H1 (cell line): Measurements from ENCODE around the gene CACNG6. TPM values are rescaled to one million over a fixed set of nuclear protein-coding genes. Genes with fewer than 3 reads are reported as not detected.
A peak's percentile ranks its signal among the peaks of the same experiment; 100 is the strongest.

Source experiments
- CTCF ChIA-PET: fragments of 300-600 bp; sonication (Branson Sonifier 250); formaldehyde crosslinking; loops from one replicate; lab custom pipeline; 2021; ENCODE audit not compliant: partially characterized antibody; lab: Charles Lee
- POLR2A ChIA-PET: fragments of 300-600 bp; sonication (Branson Sonifier 250); formaldehyde crosslinking; loops from one replicate; lab custom pipeline; 2021; ENCODE audit warnings: inconsistent platforms; ENCODE audit not compliant: partially characterized antibody; lab: Charles Lee
- DNase-seq, 2 experiments: peaks; one replicate each; pipeline versions ENCODE4 v3.0.0 to v3.0.0-alpha.2; 2010 to 2022; ENCODE audit warnings: low spot score in 2 of 2, low read depth in 1 of 2, mixed read lengths in 1 of 2
- FAIRE-seq: peaks from 2 replicates; lab custom pipeline; 2011; peaks lifted over from hg19 to GRCh38; lab: Jason Lieb, UNC
- H2AFZ ChIP-seq: 2 replicates; pipeline ENCODE4 v1.8.1; 2012; ENCODE audit warnings: low read length, inconsistent platforms
- H2AK5ac ChIP-seq: 2 replicates; pipeline ENCODE4 v1.6.1; 2013; ENCODE audit warnings: low read depth, low read length
- H2BK120ac ChIP-seq: replicated peaks from 2 replicates; pipeline ENCODE3; 2013; ENCODE audit warnings: low read depth, low read length, inconsistent platforms
- H2BK12ac ChIP-seq: 2 replicates; pipeline ENCODE4 v1.6.1; 2013; ENCODE audit warnings: low read depth, low read length
- H2BK15ac ChIP-seq: 2 replicates; pipeline ENCODE4 v1.6.1; 2013; ENCODE audit warnings: low read length
- H2BK20ac ChIP-seq: 2 replicates; pipeline ENCODE4 v1.6.1; 2013; ENCODE audit warnings: low read length
- H2BK5ac ChIP-seq: 2 replicates; pipeline ENCODE4 v1.6.1; 2013; ENCODE audit warnings: low read depth, low read length
- H3K14ac ChIP-seq: 2 replicates; pipeline ENCODE4 v1.6.1; 2013; ENCODE audit warnings: inconsistent platforms; ENCODE audit not compliant: insufficient read length
- H3K18ac ChIP-seq: 2 replicates; pipeline ENCODE4 v1.6.1; 2013; ENCODE audit warnings: low read length; ENCODE audit errors: extremely low read depth
- H3K23ac ChIP-seq: 2 replicates; pipeline ENCODE4 v1.6.1; 2013; ENCODE audit warnings: inconsistent platforms; ENCODE audit not compliant: insufficient read length
- H3K23me2 ChIP-seq: 2 replicates; pipeline ENCODE4 v1.6.1; 2013; ENCODE audit warnings: low read depth, low read length
- H3K27ac ChIP-seq: 2 replicates; pipeline ENCODE4 v1.6.1; 2011; ENCODE audit warnings: low read depth, low read length, inconsistent platforms
- H3K27me3 ChIP-seq, 4 experiments: replicated peaks in 1 of 4; 1 replicate in 1 of 4; 2 replicates in 3 of 4; pipeline versions ENCODE4 v1.6.1 to v1.8.1; 2011 to 2013; ENCODE audit warnings: low read length in 3 of 4, mild to moderate bottlenecking in 3 of 4, inconsistent platforms in 2 of 4, mixed read lengths in 2 of 4, moderate library complexity in 1 of 4; ENCODE audit not compliant: control insufficient read depth in 3 of 4, insufficient read depth in 3 of 4; ENCODE audit errors: extremely low read depth in 1 of 4
- H3K36me3 ChIP-seq, 4 experiments: 2 replicates each; pipeline versions ENCODE4 v1.6.1 to v1.8.1; 2011 to 2013; ENCODE audit warnings: mild to moderate bottlenecking in 4 of 4, low read length in 3 of 4, moderate library complexity in 2 of 4, control low read depth in 1 of 4, inconsistent platforms in 1 of 4; ENCODE audit not compliant: insufficient read depth in 4 of 4, control insufficient read depth in 2 of 4
- H3K4ac ChIP-seq: replicated peaks from 2 replicates; pipeline ENCODE3; 2013; ENCODE audit warnings: low read length, low read depth, mixed read lengths, inconsistent platforms; ENCODE audit not compliant: insufficient read length
- H3K4me1 ChIP-seq, 4 experiments: replicated peaks in 1 of 4; 1 replicate in 1 of 4; 2 replicates in 3 of 4; pipeline versions ENCODE4 v1.6.1 to v1.8.1; 2011 to 2013; ENCODE audit warnings: low read length in 3 of 4, inconsistent platforms in 2 of 4, mixed read lengths in 1 of 4; ENCODE audit not compliant: insufficient read depth in 4 of 4, control insufficient read depth in 3 of 4
- H3K4me2 ChIP-seq, 2 experiments: 2 replicates each; pipeline versions ENCODE4 v1.6.1 to v1.8.1; 2011 to 2013; ENCODE audit warnings: low read depth in 2 of 2, low read length in 2 of 2, control low read depth in 1 of 2, inconsistent platforms in 1 of 2, mild to moderate bottlenecking in 1 of 2; ENCODE audit not compliant: insufficient read depth in 1 of 2
- H3K4me3 ChIP-seq, 4 experiments: fragments of 200-600, 300-600 bp in 1 of 4; sonication (generic), shearing (Covaris generic), sonication (Bioruptor Twin) in 1 of 4; 2 replicates each; pipeline versions ENCODE4 v1.5.1 to v1.8.1; 2011 to 2016; ENCODE audit warnings: low read length in 4 of 4, low read depth in 3 of 4, control low read depth in 2 of 4, inconsistent platforms in 2 of 4, mild to moderate bottlenecking in 2 of 4, mixed read lengths in 1 of 4, moderate library complexity in 1 of 4; ENCODE audit not compliant: insufficient read depth in 2 of 4; ENCODE audit errors: extremely low read depth in 1 of 4
- H3K56ac ChIP-seq: replicated peaks from 2 replicates; pipeline ENCODE3; 2013; ENCODE audit warnings: low read depth, mild to moderate bottlenecking, mixed read lengths, low read length, inconsistent platforms; ENCODE audit not compliant: insufficient read length
- H3K79me1 ChIP-seq: 2 replicates; pipeline ENCODE4 v1.6.1; 2013; ENCODE audit warnings: low read depth, low read length, control low read depth
- H3K79me2 ChIP-seq, 2 experiments: 2 replicates each; pipeline versions ENCODE4 v1.6.1 to v1.8.1; 2012 to 2013; ENCODE audit warnings: low read length in 2 of 2, mild to moderate bottlenecking in 2 of 2, inconsistent platforms in 1 of 2; ENCODE audit not compliant: insufficient read depth in 2 of 2, control insufficient read depth in 1 of 2
- H3K9ac ChIP-seq, 4 experiments: replicated peaks in 1 of 4; 1 replicate in 1 of 4; 2 replicates in 3 of 4; pipeline versions ENCODE4 v1.6.1 to v1.8.1; 2011 to 2013; ENCODE audit warnings: low read depth in 3 of 4, low read length in 3 of 4, control low read depth in 2 of 4, mild to moderate bottlenecking in 2 of 4, moderate library complexity in 2 of 4, inconsistent platforms in 1 of 4; ENCODE audit errors: extremely low read depth in 1 of 4
- H3K9me3 ChIP-seq, 2 experiments: 2 replicates each; pipeline versions ENCODE4 v1.6.1 to v1.8.1; 2012 to 2013; ENCODE audit warnings: mild to moderate bottlenecking in 2 of 2, moderate library complexity in 2 of 2, control low read depth in 1 of 2, inconsistent platforms in 1 of 2, low read depth in 1 of 2, low read length in 1 of 2, mixed read lengths in 1 of 2; ENCODE audit not compliant: insufficient read depth in 2 of 2
- H4K20me1 ChIP-seq, 2 experiments: replicated peaks in 1 of 2; 2 replicates each; pipeline versions ENCODE3 to v1.8.1; 2011 to 2013; ENCODE audit warnings: inconsistent platforms in 2 of 2, low read length in 2 of 2, mild to moderate bottlenecking in 1 of 2; ENCODE audit not compliant: insufficient read depth in 2 of 2, control insufficient read depth in 1 of 2
- H4K5ac ChIP-seq: 2 replicates; pipeline ENCODE4 v1.6.1; 2013; ENCODE audit warnings: low read length, low read depth, mixed read lengths, inconsistent platforms; ENCODE audit not compliant: insufficient read length
- H4K8ac ChIP-seq: 2 replicates; pipeline ENCODE4 v1.8.0; 2013; ENCODE audit warnings: mild to moderate bottlenecking, moderate library complexity, low read length, inconsistent platforms; ENCODE audit not compliant: insufficient read depth; ENCODE audit errors: extremely low read depth
- H4K91ac ChIP-seq: replicated peaks from 2 replicates; pipeline ENCODE3; 2013; ENCODE audit warnings: low read length, mixed read lengths, inconsistent platforms; ENCODE audit not compliant: insufficient read length
- ATF2 ChIP-seq: IDR thresholded peaks from 2 replicates; pipeline ENCODE4 v1.6.1; 2012; ENCODE audit warnings: low read length, inconsistent platforms
- CBX8 ChIP-seq: fragments of 300-800, 300-1000 bp; sonication (generic); IDR thresholded peaks from 2 replicates; pipeline ENCODE4 v1.7.1; 2016; ENCODE audit warnings: low read depth, low read length, borderline replicate concordance
- GTF2F1 ChIP-seq: IDR thresholded peaks from 2 replicates; pipeline ENCODE4 v1.6.1; 2012; ENCODE audit warnings: low read depth, low read length, improper control_type of control experiment, borderline replicate concordance
- YY1 ChIP-seq: IDR thresholded peaks from 2 replicates; pipeline ENCODE4 v1.6.1; 2011; ENCODE audit warnings: low read depth, mild to moderate bottlenecking, low read length
- WGBS, 2 experiments: shearing (Covaris generic) in 1 of 2; methylation state at CpG; one replicate each; pipeline versions ENCODE4 v1.1.6 to v1.1.7; 2013 to 2015; ENCODE audit warnings: low lambda C conversion rate in 2 of 2, mixed read lengths in 2 of 2, inconsistent platforms in 1 of 2, low coverage in 1 of 2, missing lambda C conversion rate in 1 of 2; ENCODE audit not compliant: insufficient replicate concordance in 2 of 2, insufficient coverage in 1 of 2, insufficient read length in 1 of 2; ENCODE audit errors: extremely low coverage in 1 of 2, missing lambda C conversion rate in 1 of 2; 5-methylcytosine and 5-hydroxymethylcytosine counted together
- polyA plus RNA-seq, 7 experiments: library from polyadenylated mRNA; depleted of rRNA in 3 of 7; stranded (reverse) in 5 of 7; unstranded in 2 of 7; fragments of >200 nt in 5 of 7; fragments of 200-250 nt in 2 of 7; gene quantifications; 1 replicate in 5 of 7; 2 replicates in 1 of 7; 4 replicates in 1 of 7; pipeline versions ENCODE4 v1.2.1 to v1.2.3, GENCODE V29; 2011 to 2013; ENCODE audit warnings: missing spikeins in 2 of 7, mixed read lengths in 2 of 7
- total RNA-seq: library from RNA; stranded (reverse); fragmentation: NEBNext Ultra II Directional; extraction: Animal tissue kit (Norgen Biotek cat#: 25700); gene quantifications from 2 replicates; pipeline ENCODE4 v1.2.1, GENCODE V29; 2021

Gene CACNG6
- total and polyA plus RNA-seq, 2 of the 8 experiments (the other 6 are each of a cell fraction or from before 2014, with no cell fraction given) = 1.2 to 1.6 TPM

GRCh38 chr19:54023191-54023590 lies 31.8 kb downstream of the CACNG6 start:
- H3K79me1 ChIP-seq = no peaks in the 10 kb centered on the region
- no peak overlapping the region for H3K4ac ChIP-seq
- peak overlapping the region in 1 of 4 experiments; percentile 16; a peak in 1 of 7 replicates for H3K9ac ChIP-seq
- H3K79me2 ChIP-seq = no peaks in the 10 kb centered on the region
- no peak overlapping the region for H2BK120ac ChIP-seq
- no peak overlapping the region for H2BK12ac ChIP-seq
- no peak for DNase-seq
- H4K5ac ChIP-seq = no peak overlapping the region
- H4K8ac ChIP-seq = no peak overlapping the region
- H2AK5ac ChIP-seq = no peak overlapping the region
- H3K18ac ChIP-seq = no peak overlapping the region
- H3K36me3 ChIP-seq = no peaks in the 10 kb centered on the region; a peak in 1 of 8 replicates
- no peak overlapping the region for H3K56ac ChIP-seq
- WGBS, 2 experiments = 64% methylated on average over 3 of the region's 3 CpGs; no CpG with 5 or more reads in 1 of the 2 experiments
- ChIA-PET POLR2A (interaction anchor here (1.1 to 3.0 kb wide), 6 partner anchors 29 to 75 kb away, joined by 3 to 17 read pairs (median 6); partner anchors contain the start of gene CACNG6), CTCF (interaction anchor here (0.6 to 6.1 kb wide), 45 partner anchors 8 to 245 kb away, joined by 3 to 42 read pairs (median 7); partner anchors contain the start of gene CACNG6)
- TF ChIP-seq GTF2F1 (no peak), CBX8 (no peak), ATF2 (no peak), YY1 (no peak)
- no peaks in the 10 kb centered on the region for H3K23me2 ChIP-seq
- no peak overlapping the region for H3K23ac ChIP-seq
- peaks cover 0 to 2% (median 0%) of the 10 kb centered on the region in 4 experiments; a peak in 1 of 7 replicates for H3K27me3 ChIP-seq
- no peak overlapping the region for H3K4me3 ChIP-seq
- H3K4me1 ChIP-seq = peaks cover 0 to 6% (median 3%) of the 10 kb centered on the region in 4 experiments; a peak in 4 of 7 replicates
- no peaks in the 10 kb centered on the region for H3K9me3 ChIP-seq
- H3K14ac ChIP-seq = no peak overlapping the region
- H4K20me1 ChIP-seq = no peaks in the 10 kb centered on the region
- no peak overlapping the region for H2AFZ ChIP-seq
- H3K4me2 ChIP-seq = no peak overlapping the region
- no peak overlapping the region for H2BK5ac ChIP-seq
- no peak overlapping the region for H2BK20ac ChIP-seq
- no peak overlapping the region for H4K91ac ChIP-seq
- H2BK15ac ChIP-seq = no peak overlapping the region
- no peak overlapping the region for H3K27ac ChIP-seq
- FAIRE-seq = no peak
